HG03432 (cell line): ENCODE data around the gene HIP1R.

Experiments
- ATAC-seq: cut with Tn5 transposase; IDR thresholded peaks from one replicate; pipeline ENCODE4 v1.9.1; 2021; ENCODE audit warnings: mild to moderate bottlenecking, moderate library complexity; ENCODE audit not compliant: unreplicated experiment

HIP1R gene

DNA sequence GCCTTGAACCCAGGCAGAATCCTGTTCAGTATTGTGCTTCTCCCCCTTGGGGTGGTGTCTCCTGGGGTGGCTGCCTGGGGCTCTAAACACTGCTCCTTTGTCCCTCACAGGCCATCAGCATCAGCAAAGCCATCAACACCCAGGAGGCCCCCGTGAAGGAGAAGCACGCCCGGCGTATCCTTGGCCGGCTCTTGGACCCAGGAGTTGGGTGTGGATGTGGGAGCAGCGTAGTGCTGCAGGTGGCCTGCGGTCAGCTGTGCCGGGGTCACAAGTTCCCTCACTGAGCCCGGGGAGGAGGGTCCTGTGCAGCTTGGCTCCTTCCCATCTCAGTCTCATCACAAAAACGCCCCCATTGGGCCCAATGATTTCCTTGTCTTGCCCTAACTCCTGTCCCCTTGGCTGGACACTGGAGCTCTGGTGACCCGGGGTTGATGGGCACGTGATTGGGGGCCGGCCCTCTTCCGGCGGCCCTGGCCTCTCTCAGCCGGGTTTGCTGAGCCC is 12.7 kb downstream of the HIP1R start:
- no peak for ATAC-seq

DNA sequence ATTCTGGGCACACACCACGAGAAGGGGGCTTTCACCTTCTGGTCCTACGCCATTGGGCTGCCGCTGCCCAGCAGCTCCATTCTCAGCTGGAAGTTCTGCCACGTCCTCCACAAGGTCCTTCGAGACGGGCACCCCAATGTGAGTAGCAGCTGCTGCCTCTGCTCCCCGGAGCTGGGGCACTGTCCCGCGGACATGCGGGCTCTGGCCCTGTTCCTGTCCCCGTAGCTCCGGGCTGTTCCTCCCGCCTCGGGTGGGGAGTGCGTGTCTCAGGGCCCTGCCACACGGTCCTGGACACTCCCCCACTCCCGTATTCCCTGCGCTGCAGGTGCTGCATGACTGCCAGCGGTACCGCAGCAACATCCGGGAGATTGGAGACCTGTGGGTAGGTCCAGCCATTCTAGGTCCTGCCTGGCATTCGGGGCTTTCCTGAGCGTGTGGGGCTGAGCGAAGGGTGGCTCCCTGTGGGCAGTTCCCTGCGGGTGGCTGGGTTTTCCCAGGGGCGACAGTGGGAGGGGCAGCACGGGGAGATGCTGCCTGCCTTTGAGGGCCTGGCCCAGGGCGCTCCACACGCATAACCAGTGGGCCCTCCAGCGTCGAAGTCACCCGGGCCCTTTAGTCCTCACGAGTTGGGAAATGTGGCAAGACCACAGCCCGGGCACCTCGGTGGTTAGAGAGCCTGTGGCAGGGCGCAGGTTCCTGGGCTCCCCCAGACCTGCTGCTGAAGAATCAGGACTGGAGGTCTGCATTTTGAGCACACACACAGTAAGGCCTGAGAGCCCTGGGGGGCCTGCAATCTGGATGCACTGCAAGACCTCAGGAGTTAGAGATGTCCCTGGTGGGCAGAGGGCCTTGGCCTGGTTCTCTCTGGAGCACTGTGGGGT is 13.5 kb downstream of the HIP1R start:
- ATAC-seq: no peak

DNA sequence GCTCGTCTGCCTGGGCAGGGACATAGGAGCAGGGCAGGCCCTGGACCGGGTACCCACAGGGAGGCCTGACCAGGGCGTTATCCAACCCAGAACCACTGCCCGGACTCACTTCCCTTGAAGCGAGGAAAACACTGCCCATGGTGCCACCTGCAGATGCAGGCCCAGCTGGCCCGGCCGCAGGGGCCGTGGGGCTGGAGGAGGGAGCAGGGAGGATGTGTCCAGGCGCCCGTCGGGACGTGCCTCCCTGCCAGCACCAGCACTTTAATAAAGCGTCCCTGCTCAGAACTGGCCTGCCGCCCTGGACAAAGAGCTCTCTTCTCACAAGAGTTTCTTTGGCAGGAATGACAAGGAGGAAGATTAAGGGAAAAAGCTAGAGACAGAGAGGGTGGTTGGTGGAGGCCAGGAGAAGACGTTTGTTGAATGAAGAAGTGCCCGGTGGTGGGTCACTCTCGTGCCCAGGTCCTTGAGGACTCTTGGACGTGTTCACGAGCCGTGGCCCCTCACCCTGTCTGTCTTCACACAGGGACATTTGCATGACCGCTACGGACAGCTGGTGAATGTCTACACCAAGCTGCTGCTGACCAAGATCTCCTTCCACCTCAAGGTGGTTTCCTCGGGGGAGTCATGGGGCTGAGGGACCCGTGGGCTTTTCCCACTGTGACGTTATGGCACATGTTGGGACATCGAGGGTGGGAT is 14.2 kb downstream of the HIP1R start:
- no peak for ATAC-seq

DNA sequence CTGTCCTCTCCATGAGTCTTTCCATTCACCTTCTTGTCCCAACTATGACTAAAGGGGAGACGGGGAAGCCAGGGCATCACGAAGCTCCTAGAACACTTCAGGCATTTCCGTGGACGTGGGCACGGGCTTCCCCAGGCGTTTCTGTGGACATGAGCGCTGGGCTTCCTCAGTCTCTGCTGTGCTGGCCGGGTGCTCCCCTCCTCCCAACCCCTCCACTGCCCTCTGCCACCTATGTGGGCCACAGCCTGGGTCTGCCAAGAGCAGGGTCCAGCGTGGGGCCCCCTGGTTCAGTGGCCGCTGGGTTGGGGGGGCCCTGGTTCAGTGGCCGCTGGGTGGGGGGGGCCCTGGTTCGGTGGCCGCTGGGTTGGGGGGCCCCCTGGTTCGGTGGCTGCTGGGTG is 14.8 kb downstream of the HIP1R start:
- ATAC-seq: no peak

DNA sequence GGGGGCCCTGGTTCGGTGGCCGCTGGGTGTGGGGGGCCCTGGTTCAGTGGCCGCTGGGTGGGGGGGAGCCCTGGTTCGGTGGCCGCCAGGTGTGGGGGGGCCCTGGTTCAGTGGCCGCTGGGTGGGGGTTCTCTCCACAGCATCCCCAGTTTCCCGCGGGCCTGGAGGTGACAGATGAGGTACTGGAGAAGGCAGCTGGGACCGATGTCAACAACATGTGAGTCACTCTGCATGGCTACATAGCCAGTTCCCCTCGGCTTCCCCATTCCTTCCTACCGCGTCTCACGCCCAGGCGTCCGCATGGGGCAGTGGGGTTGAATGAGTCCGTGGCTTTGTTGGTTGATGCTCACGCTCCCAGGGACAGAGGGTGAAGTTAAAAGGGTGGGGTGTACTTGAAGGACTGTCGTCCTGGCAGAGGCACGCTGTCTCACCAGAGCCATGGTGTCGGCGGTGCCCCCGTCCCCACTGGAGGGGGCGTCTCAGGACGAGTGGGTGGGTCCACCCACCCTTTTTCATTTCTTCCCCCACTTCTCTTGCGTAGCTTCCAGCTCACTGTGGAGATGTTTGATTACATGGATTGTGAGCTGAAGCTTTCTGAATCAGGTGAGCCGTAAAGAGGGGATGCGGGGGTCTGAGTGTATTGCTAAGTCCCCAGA is 15.6 kb downstream of the HIP1R start:
- ATAC-seq: no peak

DNA sequence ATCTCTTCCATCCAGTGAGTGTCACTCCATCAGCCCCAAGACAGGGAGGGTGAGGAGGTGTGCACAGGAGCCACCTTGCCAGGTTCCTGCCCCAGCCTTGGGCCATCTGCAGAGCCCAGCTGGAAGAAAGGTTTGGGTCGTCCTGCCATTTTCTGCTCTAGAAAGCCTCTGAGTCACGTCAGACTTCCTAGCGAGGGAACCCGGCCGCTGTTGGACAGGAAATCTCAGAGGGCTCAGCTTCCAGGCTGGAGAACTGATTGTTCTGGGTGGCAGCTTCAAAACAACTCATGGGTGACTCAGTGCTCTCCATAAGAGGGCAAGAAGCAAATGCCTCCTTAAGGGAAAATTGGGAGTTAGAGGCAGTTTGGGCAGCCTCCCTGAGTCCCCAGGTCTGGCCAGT is 16.6 kb downstream of the HIP1R start:
- no peak for ATAC-seq

DNA sequence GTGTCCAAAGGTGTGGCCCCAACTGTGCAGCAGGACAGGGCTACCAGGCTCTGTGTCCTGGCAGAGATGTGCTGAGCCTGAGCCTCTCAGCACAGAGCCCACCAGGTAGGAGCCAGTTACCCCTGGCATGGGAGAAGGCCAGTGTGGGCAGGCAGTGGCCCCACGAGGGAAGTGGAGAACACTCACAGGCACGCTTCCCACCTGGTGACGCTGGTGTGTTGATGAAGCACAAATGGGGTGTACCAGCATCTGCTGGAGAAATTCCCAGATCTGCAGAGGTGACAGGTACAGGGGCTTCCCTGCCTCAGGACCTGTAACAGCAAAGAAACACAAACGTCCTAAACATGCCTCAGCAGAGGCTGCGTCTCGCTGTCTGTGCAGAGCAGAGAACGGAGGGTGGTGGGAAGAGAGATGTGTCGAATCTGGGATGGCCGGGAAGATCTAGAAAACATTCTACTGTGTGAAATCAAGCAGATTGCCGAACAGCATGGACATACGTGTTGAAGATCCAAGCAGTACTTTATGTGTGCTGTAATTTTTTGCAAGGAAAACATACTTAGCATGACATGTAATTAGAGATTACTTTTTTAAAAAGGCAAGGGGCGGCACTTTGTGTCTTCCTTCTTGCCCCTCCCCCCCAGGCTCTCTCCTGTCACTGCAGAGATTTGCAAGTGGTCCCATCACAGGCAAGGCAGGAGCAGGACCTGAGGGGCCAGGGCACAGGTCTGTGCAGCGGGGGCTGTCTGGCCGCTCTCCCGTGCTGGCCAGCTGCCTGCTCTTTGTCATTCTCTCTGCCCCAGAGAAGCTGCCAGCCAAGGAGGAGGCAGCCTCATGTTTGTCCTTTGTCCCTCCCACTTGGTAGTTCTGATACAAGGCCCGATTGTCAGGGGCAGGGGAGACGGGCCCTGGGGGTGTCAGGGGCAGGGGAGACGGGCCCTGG is 17.3 kb downstream of the HIP1R start:
- ATAC-seq: no peak

DNA sequence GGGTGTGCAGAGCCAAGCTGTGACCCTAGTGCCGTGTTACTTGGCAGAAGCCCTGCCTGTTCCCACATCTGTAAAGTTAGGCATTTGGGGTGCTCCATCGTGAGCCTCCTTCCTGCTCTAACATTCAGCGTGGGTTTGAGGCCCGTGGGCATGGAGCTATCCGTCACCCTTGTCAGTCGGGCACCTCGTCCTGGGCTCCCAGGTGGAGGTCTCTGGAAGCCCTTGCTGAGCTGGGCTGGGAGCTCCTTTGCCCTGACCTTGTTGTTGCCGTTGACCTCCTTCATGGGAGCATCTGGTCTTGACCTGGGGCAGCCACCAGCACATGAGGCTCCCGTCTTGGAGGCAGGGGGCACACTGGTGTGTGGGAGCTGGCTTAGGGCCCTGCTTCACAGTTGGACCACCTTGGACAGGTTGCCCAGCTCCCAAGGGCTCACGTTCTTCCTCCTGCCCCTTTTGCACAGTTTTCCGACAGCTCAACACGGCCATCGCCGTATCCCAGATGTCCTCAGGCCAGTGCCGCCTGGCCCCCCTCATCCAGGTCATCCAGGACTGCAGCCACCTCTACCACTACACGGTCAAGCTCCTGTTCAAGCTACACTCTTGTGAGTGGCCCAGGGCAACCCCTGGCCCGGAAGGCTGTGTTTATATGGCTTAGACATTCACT is 18.5 kb downstream of the HIP1R start:
- ATAC-seq: no peak

DNA sequence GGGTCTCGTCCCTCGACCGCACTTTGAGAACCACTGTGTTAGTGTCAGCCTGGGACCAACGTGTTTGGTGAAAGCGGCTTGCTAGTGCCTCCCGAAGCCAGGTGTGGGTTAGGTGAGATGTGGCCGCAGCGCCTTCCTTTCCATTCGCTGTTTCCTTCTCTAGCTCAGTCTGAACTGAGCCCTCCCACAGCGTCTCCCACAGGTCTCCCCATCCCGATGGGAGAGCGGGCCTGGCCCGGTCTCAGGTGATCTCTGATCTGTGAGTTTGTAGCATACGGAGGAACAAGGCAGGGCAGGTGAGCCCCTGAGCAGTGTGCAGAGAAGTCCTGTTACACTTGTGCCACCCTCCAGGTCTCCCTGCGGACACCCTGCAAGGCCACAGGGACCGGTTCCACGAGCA is 19.3 kb downstream of the HIP1R start:
- no peak for ATAC-seq

DNA sequence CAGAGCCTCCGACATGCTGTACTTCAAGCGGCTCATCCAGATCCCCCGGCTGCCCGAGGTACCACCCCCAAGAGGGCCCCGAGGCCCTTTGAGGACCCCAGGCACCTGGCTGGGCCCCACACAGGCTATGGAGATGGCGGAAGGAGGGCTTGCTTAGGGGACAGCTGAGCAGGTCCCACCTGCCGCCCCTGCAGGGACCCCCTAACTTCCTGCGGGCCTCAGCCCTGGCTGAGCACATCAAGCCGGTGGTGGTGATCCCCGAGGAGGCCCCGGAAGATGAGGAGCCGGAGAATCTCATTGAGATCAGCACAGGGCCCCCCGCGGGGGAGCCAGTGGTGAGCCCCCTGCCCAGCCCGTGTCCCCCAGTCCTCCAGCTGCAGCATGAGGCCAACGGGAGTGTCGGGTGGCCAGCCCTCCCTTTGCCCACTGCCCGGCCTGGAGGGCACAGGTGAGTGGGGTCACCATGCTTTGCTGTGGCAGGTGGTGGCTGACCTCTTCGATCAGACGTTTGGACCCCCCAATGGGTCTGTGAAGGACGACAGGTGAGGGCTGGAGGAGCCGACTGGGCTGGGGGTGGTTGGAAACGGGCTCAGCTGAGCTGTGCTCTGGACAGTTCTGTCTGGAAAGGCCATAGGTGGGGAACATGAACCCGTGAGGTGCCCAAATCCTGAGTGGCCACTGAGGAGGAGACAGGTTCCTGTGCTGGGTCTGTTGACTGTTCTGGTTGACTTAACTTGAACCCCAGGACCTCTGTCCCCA is 20.0 kb downstream of the HIP1R start:
- no peak for ATAC-seq

DNA sequence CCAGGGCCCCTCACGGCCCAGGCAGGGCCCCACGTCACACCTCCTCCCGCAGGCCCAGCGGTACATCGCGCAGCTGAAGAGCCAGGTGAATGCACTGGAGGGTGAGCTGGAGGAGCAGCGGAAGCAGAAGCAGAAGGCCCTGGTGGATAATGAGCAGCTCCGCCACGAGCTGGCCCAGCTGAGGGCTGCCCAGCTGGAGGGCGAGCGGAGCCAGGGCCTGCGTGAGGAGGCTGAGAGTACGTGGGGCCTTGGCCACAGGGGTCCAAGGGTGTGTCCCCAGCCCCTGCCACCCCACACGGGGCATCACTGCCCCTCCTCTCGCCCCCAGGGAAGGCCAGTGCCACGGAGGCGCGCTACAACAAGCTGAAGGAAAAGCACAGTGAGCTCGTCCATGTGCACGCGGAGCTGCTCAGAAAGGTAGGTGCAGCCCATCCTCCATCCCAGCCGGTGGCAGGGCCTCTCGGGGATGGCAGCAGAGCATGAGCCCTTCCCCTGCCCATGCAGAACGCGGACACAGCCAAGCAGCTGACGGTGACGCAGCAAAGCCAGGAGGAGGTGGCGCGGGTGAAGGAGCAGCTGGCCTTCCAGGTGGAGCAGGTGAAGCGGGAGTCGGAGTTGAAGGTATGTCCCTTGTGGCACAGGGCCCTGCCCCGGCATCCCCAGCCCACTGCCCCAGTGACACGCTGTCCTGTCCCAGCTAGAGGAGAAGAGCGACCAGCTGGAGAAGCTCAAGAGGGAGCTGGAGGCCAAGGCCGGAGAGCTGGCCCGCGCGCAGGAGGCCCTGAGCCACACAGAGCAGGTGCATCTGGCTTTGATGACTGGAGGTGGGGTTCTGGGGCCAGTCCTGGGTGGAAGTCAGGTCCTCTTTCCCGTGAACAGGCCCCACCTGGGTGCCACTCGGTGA is 20.9 kb downstream of the HIP1R start:
- no peak for ATAC-seq

DNA sequence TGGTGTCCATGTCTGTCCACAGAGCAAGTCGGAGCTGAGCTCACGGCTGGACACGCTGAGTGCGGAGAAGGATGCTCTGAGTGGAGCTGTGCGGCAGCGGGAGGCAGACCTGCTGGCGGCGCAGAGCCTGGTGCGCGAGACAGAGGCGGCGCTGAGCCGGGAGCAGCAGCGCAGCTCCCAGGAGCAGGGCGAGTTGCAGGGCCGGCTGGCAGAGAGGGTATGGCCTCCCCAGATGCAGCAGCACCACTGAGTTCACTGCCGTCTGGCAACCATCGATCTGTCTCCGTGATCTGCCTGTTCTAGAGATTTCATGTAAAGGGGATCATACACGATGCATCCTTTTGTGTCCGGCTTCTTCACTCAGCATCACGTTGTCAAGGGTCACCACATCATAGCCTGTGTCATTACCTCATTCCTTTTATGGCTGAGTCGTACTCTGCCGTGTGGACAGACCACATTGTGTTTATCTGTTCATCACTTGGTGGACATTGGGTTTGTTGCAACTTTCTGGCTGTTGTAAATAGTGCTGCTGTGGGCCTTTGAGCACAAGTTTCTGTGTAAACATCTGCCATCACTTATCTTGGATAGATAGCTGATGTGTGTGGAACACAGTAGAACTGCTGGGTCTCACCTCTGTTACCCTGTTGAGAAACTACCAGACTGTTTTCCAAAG is 21.9 kb downstream of the HIP1R start:
- no peak for ATAC-seq

DNA sequence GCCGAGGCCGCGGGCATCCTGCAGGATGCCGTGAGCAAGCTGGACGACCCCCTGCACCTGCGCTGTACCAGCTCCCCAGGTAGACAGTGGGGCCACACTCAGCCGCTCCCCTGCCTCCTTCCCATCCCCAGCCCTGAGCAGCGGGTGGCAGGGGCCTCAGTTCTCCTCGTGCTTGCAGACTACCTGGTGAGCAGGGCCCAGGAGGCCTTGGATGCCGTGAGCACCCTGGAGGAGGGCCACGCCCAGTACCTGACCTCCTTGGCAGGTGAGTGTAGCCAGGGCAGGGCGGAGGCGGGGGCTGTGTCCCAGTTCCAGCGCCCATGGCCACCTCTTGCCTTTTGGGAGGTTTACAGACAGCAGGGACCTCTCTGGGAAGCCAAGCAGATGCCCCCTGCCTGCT is 22.9 kb downstream of the HIP1R start:
- ATAC-seq: no peak

DNA sequence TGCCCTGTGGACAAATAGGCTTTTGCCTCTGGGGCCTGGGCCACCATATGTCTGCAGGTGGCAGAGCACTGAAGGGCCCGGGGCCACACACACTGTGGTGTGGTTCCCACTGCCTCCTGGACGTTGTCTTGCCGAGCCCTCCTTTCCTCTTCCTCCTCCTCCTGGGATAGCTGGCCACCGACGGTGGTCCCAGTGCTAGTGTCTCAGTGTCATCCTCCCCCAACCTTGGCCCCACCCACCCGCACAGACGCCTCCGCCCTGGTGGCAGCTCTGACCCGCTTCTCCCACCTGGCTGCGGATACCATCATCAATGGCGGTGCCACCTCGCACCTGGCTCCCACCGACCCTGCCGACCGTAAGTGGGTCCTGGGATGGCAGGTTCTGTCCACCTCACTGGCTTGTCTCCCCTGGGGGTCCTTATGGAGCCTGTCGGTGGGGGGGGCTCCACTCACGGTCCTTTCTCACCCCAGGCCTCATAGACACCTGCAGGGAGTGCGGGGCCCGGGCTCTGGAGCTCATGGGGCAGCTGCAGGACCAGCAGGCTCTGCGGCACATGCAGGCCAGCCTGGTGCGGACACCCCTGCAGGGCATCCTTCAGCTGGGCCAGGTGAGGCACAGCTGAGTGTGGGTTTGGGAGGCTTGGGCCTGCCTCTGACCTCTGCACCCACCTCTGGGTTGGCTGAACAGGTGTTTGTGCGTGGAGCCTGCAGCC is 23.5 kb downstream of the HIP1R start:
- ATAC-seq: no peak

DNA sequence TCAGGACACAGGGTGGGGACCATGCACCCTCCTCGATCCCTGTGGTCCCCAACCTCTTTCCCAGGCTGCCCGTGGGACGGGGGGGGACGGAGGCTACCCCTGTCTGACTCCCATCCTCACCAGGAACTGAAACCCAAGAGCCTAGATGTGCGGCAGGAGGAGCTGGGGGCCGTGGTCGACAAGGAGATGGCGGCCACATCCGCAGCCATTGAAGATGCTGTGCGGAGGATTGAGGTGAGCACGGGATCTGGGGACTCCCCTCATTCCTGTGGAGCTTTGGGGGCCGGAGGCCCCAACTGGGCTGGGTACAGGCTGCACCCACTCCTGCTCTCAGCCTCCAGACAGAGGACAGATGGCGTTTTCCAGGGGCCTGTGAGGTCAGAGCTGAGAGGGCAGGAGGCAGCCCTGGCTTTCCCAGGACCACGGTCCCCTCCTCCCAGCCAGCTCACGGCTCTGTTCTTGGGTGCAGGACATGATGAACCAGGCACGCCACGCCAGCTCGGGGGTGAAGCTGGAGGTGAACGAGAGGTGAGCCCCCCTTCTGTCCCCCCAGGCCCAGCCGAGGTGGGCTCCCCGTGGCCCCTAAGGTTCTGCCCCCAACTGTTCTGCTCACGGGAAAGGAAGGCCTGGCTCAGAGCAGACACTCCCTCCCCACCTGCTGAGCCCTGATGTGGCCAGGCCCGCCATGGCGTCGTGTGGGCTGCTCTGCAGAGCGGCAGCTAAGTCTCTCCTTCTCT is 24.2 kb downstream of the HIP1R start:
- no peak for ATAC-seq

DNA sequence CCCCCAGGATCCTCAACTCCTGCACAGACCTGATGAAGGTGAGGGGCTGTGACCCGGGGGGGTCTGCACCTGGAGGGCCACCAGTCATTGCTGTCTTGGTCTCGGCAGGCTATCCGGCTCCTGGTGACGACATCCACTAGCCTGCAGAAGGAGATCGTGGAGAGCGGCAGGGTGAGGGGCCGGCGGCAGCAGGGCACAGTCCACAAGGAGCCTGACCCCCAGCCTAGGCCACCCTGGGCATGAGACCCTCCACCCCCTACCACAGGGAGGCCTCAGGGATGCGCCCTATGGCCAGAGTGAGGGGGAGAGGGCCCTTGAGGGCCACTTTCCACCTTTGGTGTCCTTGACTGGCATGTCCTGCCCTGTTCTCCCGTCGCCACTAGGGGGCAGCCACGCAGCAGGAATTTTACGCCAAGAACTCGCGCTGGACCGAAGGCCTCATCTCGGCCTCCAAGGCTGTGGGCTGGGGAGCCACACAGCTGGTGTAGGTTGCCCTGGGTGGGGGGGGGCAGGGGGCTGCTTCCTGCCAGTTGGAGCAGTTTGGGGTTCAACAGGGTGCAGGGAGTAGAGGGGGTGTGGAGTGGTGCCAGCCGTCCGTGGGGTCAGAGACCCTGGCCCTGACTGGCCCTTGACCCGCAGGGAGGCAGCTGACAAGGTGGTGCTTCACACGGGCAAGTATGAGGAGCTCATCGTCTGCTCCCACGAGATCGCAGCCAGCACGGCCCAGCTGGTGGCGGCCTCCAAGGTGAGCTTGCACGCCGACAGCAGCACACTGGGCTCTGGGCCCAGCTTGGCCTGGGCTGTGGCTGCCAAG is 25.0 kb downstream of the HIP1R start:
- ATAC-seq: peak; percentile 54
